Effector memory CD8-positive, alpha-beta T cell (primary cell): ENCODE data around the gene ICOSLG.

Experiments
- ATAC-seq: fragments of 150-1000 bp; cut with Tn5 transposase; replicated peaks from 2 replicates; pipeline ENCODE4 v1.10.0; 2021; ENCODE audit warnings: mild to moderate bottlenecking, moderate library complexity
- DNase-seq, 3 experiments: peaks; one replicate each; pipeline ENCODE4 v3.0.0; 2021
- H3K27ac Mint-ChIP-seq, 2 donors: one replicate each; pipeline ENCODE4 v1.8.0; 2022; ENCODE audit warnings: mild to moderate bottlenecking in 2 of 2, mixed read lengths in 2 of 2, moderate library complexity in 2 of 2
- H3K27me3 Mint-ChIP-seq, 2 donors: one replicate each; pipeline ENCODE4 v1.8.0; 2022; ENCODE audit warnings: mixed read lengths in 2 of 2
- H3K36me3 Mint-ChIP-seq: one replicate; pipeline ENCODE4 v1.8.0; 2022; ENCODE audit warnings: mild to moderate bottlenecking, moderate library complexity, mixed read lengths; ENCODE audit not compliant: insufficient read depth
- H3K4me1 Mint-ChIP-seq, 2 donors: one replicate each; pipeline ENCODE4 v1.8.0; 2022; ENCODE audit warnings: low read depth in 2 of 2, mixed read lengths in 2 of 2
- H3K4me3 Mint-ChIP-seq, 2 donors: one replicate each; pipeline ENCODE4 v1.8.0; 2022; ENCODE audit warnings: mild to moderate bottlenecking in 2 of 2, mixed read lengths in 2 of 2, moderate library complexity in 2 of 2
- H3K9me3 Mint-ChIP-seq, 2 donors: one replicate each; pipeline ENCODE4 v1.8.0; 2022; ENCODE audit warnings: mixed read lengths in 2 of 2

ICOSLG gene

DNA sequence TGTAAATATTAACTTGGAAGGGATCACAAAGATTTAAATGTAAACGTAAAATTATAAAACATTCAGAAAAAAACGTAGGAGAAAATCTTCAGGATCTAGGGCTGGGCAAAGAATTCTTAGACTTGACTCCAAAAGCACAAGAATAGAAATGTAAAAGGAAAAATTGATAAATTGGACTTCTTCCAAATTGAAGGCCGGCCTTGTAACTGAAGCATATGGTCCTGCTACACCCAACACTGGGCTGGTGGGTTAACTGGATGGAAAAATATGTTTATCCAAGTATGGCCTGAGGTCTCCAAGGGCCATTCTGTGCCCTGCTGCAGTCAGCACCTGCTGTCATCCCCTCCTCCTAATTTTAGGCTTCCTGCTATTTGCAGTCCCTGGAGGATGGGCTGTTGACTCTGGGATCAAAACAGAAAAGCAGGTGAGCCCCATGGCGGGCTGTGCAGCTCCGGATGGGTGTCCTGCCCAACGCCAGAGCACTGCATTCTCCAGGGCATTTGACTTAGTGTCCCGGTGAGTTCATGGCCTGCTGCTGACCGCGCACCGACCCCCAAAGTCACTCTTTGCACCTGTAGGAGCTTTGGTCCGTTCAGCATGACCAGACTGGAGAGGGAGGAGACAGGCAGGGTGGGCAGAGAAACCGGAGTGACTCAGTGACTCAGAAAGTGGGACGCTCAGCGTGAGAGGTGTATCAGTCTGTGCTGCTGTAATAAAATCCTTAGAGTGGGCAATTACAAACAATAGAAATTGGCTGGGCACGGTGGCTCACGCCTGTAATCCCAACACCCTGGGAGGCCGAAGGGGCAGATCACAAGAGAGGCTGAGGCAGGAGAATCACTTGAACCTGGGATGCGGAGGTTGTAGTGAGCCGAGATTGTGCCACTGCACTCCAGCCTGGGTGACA, 38.9 kb upstream of the ICOSLG start:
- Mint-ChIP-seq H3K27me3 (no peaks in the 10 kb centered on the region), H3K36me3 (peaks cover 5% of the 10 kb centered on the region), H3K4me3 (no peak overlapping the region), H3K9me3 (no peaks in the 10 kb centered on the region), H3K4me1 (no peaks in the 10 kb centered on the region), H3K27ac (no peak overlapping the region)
- ATAC-seq: no peak
- no peak for DNase-seq

DNA sequence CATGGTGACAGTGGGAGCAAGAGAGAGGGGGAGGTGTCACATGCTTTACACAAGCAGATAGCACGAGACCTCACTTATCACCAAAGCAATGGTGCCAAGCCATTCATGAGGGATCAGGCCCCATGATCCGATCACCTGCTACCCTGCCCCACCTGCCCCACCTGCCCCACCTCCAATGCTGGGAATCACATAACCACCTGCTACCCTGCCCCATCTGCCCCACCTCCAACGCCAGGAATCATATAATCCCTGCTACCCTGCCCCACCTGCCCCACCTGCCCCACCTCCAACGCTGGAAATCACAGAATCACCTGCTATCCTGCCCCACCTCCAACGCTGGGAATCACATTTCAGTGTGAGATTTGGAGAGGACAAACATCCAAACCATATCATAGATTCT, 34.3 kb upstream of the ICOSLG start:
- ATAC-seq (no peak), DNase-seq (no peak)
- Mint-ChIP-seq H3K27me3 (peaks cover 0 to 9% of the 10 kb centered on the region in 2 donors), H3K4me3 (no peak overlapping the region), H3K36me3 (peaks cover 5% of the 10 kb centered on the region), H3K27ac (no peak overlapping the region), H3K9me3 (no peaks in the 10 kb centered on the region), H3K4me1 (no peaks in the 10 kb centered on the region)

DNA sequence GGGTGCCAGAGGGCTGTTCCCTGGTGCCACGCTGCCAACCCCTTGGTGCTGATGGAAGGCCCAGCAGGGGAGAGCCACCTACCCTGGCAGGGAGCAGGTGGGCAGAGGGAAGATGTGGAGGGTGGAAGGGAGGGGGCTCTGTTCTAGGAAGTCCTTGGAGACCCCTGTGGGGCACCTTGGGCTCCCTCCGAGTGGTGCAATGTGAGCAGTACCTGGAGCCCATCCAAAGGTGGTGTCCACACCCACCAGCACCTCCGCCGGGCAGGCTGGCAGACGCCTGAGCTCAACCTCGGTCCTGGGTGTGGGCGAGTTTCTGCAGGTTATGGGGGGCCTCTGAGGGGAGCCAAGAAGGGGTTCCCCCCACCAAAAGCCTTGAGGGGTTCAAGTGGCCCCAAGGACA, 32.3 kb upstream of the ICOSLG start:
- Mint-ChIP-seq H3K36me3 (peaks cover 5% of the 10 kb centered on the region), H3K4me1 (no peaks in the 10 kb centered on the region), H3K27me3 (peaks cover 0 to 9% of the 10 kb centered on the region in 2 donors), H3K4me3 (no peak overlapping the region), H3K27ac (no peak overlapping the region), H3K9me3 (no peaks in the 10 kb centered on the region)
- DNase-seq (no peak), ATAC-seq (no peak)

DNA sequence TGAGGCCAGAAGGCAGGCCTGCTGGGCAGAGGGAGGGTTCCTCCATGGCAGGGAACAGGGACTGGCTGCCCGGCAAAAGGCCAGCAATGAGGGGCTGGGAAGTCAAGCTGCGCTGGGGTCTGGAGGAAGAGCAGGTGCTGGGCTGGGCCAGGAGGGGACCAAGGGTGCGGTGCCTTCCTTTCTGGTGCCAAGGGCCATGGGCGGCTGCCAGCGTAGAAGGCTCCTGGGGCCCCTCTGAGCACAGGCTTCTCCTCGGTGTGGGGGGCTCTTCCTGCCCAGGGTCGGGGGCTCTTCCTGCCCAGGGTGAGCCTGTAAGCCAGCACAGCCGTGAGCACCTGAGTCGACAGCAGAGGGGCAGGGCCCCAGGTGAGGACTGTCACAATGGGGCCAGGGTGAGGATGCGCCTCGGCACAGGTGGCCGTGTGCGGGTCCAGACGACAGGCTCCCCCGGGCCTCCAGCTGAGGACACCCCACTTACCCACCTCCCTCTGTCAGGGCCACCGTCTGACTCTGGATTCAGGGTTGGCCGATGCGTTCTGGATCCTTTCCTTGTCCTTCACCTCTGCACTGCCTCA, 31.6 kb upstream of the ICOSLG start:
- ATAC-seq: no peak

DNA sequence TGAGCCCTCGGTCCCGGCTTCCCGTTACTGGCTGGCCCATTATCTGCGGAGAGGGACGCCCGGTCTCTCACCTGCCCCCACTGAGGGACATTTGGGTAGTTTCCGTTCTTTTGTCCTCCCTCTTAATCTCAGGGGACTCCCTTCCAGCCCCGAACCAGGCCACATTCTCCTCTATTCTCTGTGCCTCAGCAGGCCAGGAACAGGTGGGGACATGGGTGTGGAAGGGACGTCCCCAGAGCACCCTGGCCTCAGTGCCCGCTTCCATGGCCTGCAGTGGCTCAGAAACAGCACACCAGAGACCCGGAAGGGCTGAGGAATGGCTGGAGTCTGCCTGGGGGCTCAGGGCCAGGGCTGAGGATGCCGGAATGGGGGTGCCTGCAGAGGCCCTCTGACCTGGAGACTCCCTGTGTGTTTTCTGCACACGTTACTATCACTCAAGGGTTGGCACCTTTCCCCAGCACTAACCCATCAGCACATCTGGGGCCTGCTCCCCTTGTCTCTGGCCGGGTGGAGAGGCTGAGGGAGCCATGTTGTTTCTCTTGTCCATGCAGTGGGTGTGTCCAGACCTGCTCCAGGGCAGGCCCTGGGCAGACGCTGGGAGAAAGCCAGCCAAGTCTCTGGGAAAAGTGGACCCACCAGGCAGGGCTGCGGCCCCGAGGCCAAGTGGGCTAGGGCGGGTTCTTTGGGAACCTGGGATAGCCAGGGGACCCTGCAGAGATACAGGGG, 31.0 kb upstream of the ICOSLG start:
- H3K27ac Mint-ChIP-seq: no peak overlapping the region
- no peak for DNase-seq
- ATAC-seq: no peak

More for the DNA sequence above, 31.6 kb upstream of the ICOSLG start:
- H3K27me3 Mint-ChIP-seq: peaks cover 0 to 9% of the 10 kb centered on the region in 2 donors
- no peak for DNase-seq
- H3K27ac Mint-ChIP-seq: no peak overlapping the region
- H3K4me1 Mint-ChIP-seq: no peaks in the 10 kb centered on the region
- peaks cover 3% of the 10 kb centered on the region for H3K36me3 Mint-ChIP-seq
- no peak overlapping the region for H3K4me3 Mint-ChIP-seq
- no peaks in the 10 kb centered on the region for H3K9me3 Mint-ChIP-seq

DNA sequence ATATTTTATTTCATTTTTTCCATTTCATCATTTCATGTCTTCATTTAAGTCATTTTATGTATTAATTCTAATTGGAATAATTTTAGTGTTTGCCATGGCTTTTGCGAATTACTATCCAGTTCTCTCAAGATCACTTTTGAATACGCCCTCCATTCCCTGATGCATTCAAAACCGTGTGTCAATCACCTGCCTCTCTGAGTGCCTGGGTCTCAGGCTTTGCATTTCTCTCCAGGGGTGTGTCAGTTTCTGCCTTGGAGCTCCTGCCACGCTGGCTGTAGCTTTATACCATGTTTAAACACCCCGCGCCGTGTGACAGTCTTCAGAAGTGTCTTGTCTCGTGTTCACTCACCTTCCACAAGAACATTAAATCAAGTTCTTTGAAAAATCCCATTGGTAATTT, 28.3 kb upstream of the ICOSLG start:
- Mint-ChIP-seq H3K4me3 (no peak overlapping the region), H3K4me1 (no peaks in the 10 kb centered on the region), H3K27me3 (peaks cover 0 to 9% of the 10 kb centered on the region in 2 donors), H3K9me3 (no peaks in the 10 kb centered on the region), H3K36me3 (no peaks in the 10 kb centered on the region), H3K27ac (no peak overlapping the region)
- ATAC-seq (no peak), DNase-seq (no peak)

More for the DNA sequence above, 31.0 kb upstream of the ICOSLG start:
- peaks cover 0 to 9% of the 10 kb centered on the region in 2 donors for H3K27me3 Mint-ChIP-seq
- no peak overlapping the region for H3K4me3 Mint-ChIP-seq
- H3K9me3 Mint-ChIP-seq: no peaks in the 10 kb centered on the region
- peaks cover 3% of the 10 kb centered on the region for H3K36me3 Mint-ChIP-seq
- no peaks in the 10 kb centered on the region for H3K4me1 Mint-ChIP-seq

DNA sequence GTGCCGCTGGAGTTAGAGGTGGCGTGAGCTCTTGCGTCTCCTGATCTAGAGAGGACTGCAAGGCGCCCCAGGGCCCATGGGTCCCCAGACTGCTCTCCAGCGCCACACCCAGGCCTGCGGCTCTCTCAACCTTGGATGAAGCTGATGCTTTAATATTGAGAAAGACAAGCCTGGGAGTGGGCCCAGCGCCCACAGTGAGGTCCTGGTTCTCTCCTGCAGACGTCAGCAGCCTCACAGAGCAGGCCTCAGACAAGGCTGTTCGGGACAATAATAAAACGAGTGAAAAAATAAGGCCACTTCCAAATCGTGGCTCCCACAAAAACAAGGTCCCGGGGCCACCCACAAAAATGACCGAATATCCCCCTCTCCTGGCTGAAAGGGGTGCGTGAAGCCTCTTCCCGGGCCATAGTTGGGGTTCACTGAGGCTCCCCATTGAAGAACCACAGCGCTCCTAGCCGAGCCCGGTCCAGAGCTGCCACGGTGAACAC, 27.0 kb upstream of the ICOSLG start:
- peaks cover 0 to 3% of the 10 kb centered on the region in 2 donors for H3K27me3 Mint-ChIP-seq
- no peaks in the 10 kb centered on the region for H3K9me3 Mint-ChIP-seq
- DNase-seq (peak in 1 of 3 experiments; percentile 28), ATAC-seq (peak; percentile 26)
- H3K36me3 Mint-ChIP-seq: no peaks in the 10 kb centered on the region
- no peak overlapping the region for H3K4me3 Mint-ChIP-seq
- no peak overlapping the region for H3K27ac Mint-ChIP-seq
- no peaks in the 10 kb centered on the region for H3K4me1 Mint-ChIP-seq

DNA sequence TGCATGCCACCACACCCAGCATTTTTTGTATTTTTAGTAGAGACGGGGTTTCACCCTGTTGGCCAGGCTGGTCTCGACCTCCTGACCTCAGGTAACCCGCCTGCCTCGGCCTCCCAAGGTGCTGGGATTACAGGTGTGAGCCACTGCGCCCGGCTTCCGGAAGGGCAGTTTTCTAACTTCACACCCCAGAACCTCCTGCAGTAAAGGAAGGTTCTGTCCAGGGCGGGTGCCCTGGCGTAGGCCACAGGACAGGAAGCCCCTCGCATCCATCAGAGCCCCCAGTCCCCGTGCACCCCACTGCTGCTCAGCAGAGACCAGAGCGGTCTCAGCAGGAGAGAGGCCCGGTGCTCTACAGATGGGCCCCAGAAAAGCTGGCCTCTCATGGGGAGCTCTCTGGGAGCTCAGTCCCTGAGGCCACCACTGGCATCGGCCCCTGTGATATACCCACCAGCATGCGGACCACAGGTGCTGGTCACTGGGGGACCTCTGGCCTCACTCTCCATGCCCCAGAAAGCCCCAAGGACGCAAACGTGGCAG, 25.1 kb upstream of the ICOSLG start:
- Mint-ChIP-seq H3K27me3 (no peaks in the 10 kb centered on the region), H3K27ac (no peak overlapping the region), H3K4me3 (no peak overlapping the region), H3K4me1 (no peaks in the 10 kb centered on the region), H3K36me3 (no peaks in the 10 kb centered on the region), H3K9me3 (no peaks in the 10 kb centered on the region)
- DNase-seq (no peak), ATAC-seq (no peak)

DNA sequence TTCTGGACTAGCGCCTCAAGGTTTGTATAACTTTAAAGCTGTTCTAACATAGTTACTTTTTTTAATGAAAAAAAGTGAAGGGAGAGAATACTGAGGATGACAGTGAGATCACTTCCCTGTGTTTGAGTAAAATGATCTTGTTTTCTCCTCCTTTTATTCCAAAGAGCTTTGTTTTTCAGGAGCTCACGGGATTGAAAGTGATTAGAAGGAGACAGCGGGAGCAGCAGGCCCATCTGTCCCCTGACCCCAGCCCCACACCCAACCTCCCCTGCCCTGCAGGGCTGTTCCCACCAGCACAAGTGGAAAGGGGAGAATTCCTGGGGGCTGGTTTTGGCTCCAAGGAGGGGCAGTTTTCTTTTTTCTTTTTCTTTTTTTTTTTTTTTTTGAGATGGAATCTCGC, 23.0 kb upstream of the ICOSLG start:
- no peak overlapping the region for H3K27ac Mint-ChIP-seq
- ATAC-seq (no peak), DNase-seq (no peak)
- no peaks in the 10 kb centered on the region for H3K27me3 Mint-ChIP-seq
- no peaks in the 10 kb centered on the region for H3K4me1 Mint-ChIP-seq
- no peaks in the 10 kb centered on the region for H3K9me3 Mint-ChIP-seq
- H3K36me3 Mint-ChIP-seq: peaks cover 2% of the 10 kb centered on the region
- no peak overlapping the region for H3K4me3 Mint-ChIP-seq

DNA sequence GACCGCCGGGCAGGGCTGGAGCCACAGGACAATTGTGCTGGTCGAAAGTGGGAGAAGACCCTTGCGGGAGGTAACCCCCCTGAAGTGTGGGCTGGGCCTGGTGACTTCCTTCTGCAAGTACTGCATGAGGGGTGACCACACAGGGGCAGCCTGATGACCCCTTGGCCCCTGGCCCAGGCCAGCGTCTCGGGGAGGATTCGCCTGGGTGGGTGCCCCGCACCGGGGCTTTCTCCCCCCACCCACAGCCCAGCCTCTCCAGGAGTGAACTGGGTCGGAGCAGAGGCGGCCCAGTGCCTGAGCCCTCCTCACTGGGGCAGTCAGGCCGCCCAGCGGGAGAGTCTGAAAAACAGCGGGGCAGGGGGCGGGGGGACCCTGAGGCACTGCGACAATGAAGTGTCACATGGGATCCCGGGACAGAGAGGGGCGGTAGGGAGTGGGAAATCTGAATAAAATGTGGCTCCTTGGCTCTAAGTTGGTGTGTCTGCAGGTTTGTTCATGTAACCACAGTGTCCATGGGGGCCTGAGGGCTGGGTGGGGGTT, 22.5 kb upstream of the ICOSLG start:
- H3K27me3 Mint-ChIP-seq: peaks cover 0 to 4% of the 10 kb centered on the region in 2 donors

DNA sequence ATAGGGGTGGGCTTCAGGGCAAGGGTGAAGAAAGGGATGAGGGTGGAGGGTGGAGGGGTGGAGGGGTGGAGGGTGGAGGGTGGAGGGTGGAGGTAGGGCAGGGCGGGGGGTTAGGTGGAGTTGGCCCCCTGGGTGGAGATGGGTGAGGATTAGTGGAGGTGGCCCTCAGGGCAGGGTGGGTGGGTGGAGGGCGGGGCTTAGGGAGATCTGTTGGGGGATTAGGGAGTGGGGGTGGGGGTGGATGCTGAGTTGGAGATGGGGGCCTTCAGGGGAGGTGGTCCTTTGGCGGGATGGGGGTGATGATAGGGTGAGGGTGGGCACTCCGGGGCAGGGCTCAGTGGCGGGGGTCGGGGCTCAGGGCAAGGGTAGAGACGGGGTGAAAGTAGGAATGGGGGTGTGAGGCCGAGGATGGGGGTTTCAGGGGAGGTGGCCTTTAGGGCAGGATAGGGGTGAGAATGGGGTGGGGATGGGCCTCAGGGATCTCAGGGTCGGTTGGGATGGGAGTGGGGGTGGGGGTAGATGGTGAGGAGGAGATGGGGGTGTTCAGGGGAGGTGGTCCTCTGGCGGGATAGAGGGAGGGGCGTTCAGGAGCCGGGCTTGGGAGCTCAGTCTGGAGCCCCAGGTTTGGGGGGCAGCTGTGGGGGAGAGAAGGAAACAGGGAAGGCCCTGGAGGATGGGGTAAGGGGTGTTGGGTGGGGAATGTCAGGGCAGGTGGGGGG, 21.8 kb upstream of the ICOSLG start:
- H3K27me3 Mint-ChIP-seq: peaks cover 0 to 10% of the 10 kb centered on the region in 2 donors
- ATAC-seq (no peak), DNase-seq (no peak)
- peaks cover 2% of the 10 kb centered on the region for H3K36me3 Mint-ChIP-seq
- H3K4me1 Mint-ChIP-seq: no peaks in the 10 kb centered on the region
- H3K9me3 Mint-ChIP-seq: no peaks in the 10 kb centered on the region
- no peak overlapping the region for H3K27ac Mint-ChIP-seq
- H3K4me3 Mint-ChIP-seq: no peak overlapping the region

More for the DNA sequence above, 22.5 kb upstream of the ICOSLG start:
- H3K4me1 Mint-ChIP-seq: no peaks in the 10 kb centered on the region
- DNase-seq (no peak), ATAC-seq (no peak)
- no peak overlapping the region for H3K4me3 Mint-ChIP-seq
- H3K27ac Mint-ChIP-seq: no peak overlapping the region
- H3K36me3 Mint-ChIP-seq: peaks cover 2% of the 10 kb centered on the region
- no peaks in the 10 kb centered on the region for H3K9me3 Mint-ChIP-seq

DNA sequence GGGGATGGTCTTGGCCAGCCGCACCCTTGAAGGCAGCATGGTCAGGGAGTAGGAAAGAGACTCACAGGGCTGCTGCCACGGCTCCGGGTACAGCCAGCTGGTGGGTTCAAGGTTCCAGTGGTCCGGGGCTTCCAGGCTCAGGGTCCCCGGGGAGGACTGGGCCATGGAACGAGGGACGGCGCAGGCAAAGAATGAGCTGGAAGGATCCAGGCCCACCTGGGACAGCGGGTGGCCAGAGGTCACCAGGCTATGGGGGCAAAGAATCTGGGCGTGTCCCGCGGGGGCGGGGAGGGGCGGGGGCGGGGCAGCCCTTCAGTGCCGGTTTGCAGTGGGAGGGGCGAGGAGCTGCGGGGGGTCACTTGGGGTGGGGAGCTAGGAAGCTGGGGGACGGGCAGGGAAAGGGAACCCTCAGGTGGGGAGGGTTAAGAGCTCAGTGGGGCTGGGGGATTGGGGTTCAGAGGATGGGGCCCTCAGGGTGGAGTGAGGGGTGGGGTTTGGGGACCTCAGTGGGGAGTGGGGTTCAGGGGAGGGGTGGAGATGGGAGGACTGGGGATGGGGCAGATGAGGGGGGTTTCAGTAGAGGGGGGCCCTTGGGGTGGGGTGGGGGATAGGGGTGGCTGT, 21.0 kb upstream of the ICOSLG start, which contains the start of gene DNMT3L:
Gene DNMT3L (minus strand): TSS at position 223 of the 621 bp plus-strand sequence. CDS start 638 bp downstream, outside the sequence.
- H3K9me3 Mint-ChIP-seq: no peaks in the 10 kb centered on the region
- H3K36me3 Mint-ChIP-seq: peaks cover 2% of the 10 kb centered on the region
- no peak within 1 kb of the TSS for H3K4me3 Mint-ChIP-seq
- no peaks in the 10 kb centered on the region for H3K4me1 Mint-ChIP-seq
- no peak for DNase-seq
- peak within 1 kb of the TSS; percentile 35 for H3K27ac Mint-ChIP-seq
- ATAC-seq: no peak
- peaks cover 0 to 10% of the 10 kb centered on the region in 2 donors for H3K27me3 Mint-ChIP-seq
